Activated T-cell treated with anti-CD3 and anti-CD28 coated beads for 48 hours (primary cell): Measurements from ENCODE around the gene CCDC85A.

Source experiments
- DNase-seq: peaks from one replicate; pipeline ENCODE4 v3.0.0-alpha.2; 2020; ENCODE audit warnings: low read depth

The CCDC85A gene

DNA sequence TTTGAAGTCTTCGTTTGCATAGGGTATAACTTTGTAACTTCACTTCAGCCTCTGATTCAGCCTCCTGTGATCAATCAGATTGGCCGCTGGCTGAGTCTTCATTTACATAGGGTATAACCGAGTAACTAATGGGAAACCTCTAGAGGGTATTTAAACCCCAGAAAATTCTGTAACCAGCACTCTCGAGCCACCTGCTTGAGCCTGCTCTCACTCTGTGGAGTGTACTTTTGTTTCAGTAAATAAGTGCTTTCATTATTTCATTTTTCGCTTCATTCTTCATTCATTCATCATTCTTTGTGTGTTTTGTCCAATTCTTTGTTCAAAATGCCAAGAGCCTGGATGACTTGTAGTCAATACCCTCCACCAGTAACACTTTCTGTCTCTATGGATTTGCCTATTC, 56.4 kb downstream of the CCDC85A start:
- no peak for DNase-seq

DNA sequence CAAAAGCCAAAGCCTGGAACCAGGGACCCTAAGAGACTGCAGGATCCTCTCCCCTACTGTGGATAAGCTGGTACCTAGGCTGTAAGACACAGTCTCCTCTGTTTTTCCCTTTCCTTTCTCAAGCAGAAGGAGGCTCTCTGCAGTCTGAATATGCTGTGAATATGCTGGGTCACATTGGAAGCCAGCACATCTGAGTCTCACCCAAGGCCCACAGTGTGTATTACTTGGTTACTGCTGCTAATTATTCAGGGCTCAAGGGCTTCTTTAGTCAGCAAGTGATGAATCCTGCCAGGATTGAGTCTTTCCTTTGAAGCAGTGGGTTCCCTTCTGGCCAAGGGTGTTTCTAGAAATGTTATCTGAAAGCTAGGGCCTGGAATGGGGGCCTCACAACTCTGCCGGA, 60.7 kb downstream of the CCDC85A start:
- no peak for DNase-seq

DNA sequence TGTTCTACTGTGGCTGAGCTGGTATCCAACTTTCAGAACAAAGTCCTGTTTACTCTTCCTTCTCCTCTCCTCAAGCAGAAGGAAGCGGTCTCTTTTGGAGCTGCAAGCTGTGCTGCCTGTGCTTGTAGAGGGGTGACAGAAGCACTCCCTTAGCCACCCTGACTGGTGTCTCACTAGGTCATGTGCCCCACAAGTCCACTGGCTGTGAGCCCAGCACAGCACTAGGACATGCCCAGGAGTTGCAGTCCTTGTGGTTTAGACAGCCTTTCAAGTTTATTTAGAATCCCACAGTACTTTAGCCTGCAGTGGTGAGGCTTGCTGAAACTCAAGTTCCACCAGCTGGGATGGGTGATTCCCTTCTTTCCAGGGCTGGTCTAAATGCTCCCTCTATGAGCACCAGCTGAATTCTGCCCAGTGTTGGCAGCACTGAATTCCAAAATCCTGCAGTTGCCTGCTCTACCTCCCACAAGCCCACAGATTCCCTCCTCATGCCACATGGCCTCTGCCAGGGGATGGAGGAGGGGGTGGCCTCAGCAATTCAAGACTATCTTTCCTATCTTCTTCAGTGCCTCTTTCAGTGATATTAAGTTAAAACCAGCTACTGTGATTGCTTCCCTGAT, 61.2 kb downstream of the CCDC85A start:
- DNase-seq: no peak

DNA sequence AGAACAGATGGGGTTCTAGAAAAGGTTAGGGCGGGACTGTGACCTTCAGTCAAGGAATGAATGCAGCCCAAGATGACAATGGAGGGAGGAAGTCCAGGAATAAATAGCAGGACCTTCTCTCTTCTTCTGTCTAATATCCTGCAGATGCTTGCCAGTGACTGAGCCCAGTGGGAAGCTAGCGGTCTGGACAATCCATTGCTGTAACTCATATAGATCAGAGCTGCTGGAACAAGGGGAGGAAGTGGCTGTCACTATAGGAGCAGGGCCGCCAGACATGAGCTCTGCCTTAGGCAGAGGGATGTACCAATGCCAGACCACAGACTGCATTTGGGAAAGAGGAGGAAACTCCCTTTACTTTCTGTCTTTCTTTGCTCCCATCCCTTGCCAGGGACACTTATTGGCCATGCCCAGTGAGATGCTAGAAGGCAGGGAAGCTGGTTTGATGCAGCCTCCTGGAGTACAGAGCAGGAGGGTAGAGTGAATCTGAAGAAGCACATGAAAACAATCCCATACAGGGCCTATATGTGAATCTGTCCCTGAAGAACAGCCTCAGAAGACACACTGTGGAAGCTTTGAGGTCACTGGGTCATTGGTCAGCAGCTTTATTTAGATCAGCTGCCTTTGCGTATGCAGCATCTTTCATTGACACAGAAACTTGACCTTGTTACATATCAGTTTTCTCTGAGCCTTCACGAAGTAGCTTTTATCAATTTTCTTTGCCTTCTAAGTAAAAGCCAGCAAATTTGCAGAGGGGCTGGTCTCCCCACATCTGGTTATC, 65.4 kb downstream of the CCDC85A start:
- DNase-seq: no peak

DNA sequence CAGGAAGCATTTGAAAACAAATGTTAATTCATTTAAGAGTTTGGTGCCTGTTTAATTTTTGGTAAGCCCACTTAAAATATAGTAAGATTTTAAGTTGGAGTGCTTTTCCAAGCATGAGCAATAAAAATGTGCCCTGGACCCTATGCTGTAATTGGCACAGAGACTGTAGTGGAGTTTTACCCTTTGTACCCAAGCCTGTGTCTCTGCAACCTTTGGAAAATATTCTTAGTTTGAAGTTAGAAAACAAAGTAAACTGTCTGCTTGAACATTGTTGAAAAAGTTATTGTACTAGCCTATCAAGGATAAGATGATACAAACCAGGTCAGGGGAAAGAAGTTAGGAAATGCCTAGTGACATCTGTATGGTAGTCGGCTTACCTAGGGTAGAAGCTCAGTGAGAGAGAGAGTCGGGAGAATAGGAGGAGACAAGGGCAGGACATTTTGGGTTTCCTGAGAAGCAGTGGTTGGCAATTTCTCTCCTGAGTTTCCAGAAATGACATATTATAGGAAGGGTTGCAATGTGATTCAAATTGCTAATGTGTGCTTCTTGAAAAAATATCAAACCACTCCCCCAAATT, 66.5 kb downstream of the CCDC85A start:
- DNase-seq: no peak

DNA sequence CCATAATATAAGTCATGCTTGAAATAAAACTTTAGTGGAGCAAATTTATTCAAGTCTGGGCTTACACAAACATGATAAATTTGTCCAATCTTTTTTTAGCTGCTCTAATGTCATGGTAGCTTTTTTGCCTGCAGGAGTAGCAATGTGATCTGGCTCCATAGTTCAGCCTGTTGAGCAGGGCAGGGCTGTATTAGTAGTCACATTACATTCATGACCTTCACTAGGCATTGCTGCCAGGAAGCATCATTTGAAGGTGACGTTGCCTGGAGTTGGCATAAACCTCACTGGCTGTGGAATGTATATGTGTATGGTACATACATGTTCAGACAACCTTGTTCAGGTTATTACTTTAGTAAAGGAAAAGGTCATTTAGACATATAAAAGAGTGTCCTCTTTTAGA, 76.6 kb downstream of the CCDC85A start:
- DNase-seq: no peak

DNA sequence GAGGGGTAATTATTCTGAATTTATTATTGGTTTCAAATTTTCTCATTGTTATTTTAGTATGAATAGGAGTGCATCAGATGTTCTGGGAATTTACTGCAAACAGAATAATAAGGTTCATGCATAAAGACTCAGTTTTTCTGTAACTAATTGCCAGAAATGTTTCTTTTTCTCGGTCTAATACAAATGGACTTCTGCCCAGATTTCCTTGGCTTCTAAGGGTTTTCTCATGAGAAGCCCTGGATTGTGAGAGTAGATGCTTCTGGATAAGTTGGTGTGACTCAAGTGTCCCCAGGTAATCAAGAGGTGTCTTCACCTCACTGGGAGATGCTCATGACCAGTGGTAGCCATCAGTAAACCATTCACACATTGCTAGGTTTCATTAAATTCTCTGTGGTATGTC, 78.5 kb downstream of the CCDC85A start:
- no peak for DNase-seq

DNA sequence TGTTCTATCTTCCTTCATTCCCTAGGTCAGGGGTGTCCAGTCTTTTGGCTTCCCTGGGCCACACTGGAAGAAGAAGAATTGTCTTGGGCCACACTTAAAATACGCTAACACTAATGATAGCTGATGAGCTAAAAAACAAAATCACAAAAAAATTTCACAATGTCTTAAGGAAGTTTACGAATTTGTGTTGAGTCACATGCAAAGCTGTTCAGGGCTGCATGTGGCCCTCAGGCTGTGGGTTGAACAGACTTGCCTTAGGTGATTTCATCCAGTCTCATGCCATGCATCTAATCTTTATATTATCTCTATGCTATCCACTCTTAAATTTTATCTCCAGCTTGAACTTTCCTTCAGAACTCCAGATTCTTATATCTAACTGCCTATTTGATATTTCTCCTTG, 80.1 kb downstream of the CCDC85A start:
- DNase-seq: no peak

DNA sequence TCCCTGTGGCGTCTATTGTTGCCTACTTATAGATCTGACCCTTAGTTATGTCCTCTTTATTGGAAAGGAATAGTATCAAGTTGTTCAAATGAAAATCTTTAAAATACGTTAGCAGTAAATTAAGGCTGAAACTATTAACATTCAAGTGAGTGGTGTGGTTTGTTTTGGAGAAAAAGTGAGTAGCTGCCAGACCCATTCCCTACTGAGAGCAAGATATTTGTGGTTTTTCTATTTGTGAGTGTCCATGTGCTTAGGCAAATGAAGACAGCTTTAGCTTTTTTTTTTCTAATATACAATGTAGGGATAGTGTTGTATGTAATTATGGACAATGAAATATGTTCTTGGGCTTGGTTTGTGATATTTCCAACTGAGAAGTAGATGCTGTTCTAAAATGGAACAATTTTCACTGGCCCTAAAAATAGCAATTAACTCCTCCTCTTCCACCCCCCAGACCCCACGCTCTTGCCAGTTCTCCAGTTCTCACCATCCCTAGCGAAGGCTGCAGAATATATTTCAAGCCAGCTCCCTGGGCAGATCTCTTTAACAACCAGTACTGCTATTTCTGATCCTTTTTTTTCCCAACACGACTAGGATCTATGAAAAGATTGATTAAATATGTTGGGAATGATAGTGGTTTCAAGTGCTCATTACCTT, 83.1 kb downstream of the CCDC85A start:
- DNase-seq: no peak

DNA sequence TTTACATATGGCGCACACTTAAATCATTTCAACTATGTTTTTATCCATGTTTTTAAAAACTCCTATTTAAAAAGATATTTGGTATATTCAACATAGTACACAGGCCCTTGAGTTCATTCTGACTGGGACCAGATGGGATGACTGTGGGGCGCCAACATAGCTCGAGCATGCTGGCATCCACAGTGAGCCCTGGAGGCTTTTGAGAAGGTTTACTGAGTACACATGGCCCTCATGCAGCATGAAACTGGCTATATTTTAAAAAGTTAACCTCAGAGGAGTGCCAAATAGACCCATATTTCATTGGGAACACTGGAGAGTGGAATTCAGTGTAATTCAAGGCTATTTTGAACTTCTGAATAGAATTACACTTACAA, 83.6 kb downstream of the CCDC85A start:
- DNase-seq: no peak

DNA sequence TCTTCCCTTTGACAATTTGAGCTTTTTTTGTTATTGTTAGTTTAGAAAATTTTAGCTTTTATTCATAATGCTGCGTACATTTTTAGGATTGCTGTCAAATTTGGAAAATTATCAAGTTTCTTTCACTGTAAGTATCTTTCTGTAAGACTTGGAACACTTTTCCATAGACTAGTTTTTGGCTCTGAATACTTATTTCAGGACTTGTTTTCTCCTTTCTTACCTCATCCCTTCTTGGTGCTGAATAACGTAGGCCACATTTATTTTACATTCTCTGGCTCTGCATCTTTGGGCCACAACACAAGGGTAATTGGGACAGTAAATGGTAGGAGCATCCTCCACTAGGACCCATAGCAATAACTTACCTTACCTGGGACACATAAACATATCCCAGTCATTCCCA, 85.1 kb downstream of the CCDC85A start:
- no peak for DNase-seq

DNA sequence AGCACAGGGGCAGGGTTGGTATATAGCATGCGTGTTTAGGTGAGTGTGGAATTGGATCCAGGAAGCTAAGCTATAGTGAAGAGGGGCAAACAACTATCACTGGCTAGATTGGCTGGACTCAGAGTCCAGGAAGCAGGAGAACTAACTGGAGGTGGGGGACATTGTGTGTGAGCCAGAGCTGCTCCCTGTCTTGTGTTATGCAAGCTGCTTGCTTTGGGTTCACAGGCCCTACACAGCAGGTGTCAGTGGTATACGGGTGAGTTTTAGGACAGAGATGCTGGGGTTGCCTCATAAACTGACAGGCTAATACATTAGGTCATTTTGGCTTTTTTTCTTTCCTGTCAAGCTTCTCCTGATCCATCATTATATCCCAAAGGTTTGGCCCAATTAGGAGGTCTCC, 87.5 kb downstream of the CCDC85A start:
- DNase-seq: no peak

DNA sequence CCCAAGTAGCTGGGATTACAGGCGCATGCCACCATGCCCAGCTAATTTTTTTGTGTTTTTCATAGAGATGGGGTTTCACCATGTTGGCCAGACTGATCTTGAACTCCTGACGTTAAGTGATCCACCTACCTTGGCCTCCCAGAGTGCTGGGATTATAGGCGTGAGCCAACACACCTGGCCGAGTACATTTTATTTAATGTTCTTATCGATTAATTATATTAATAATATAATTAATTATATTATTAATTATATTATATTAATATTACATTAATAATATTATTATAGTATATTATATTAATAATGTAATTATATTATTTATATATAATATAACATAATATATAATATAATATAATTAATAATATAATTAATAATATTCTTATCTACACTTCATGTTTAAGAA, 101.4 kb downstream of the CCDC85A start:
- no peak for DNase-seq

DNA sequence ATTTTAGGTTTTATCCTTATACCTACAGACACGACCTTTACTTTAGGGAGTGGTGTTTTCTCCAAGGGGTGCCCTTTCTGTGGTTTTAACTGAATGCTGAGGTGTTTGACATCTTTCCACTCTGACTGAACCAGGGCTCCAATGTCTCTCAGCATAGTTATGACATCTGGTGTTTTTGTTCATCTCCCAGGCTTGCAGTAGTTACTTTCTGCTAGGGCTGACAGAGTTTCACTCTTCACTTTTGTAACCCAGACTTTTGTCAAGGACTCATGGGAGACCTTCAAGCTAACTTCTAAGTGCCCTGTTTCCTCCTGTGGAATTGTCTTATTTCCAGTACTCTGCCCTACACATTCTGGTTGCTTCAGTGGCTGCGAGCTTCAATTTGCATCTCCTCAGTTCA, 103.1 kb downstream of the CCDC85A start:
- no peak for DNase-seq

DNA sequence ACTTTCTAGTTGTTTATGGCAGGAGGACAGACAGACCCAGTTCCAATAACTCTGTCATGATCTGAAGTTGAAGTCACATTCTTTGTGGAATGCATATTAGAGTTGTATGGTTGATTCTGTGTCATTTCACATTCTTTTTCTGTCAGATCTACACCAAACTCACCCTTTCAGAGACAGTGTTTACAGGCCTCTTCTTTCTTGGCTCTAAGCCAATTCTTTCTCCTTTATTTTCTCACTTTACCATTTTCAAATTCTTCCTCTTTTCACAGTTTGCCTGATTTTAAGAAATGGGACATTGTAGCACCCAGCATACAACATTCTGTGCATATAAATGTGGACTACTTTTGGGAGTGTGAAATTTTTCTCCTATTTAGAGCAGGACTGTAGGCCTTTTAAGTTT, 103.7 kb downstream of the CCDC85A start:
- no peak for DNase-seq

DNA sequence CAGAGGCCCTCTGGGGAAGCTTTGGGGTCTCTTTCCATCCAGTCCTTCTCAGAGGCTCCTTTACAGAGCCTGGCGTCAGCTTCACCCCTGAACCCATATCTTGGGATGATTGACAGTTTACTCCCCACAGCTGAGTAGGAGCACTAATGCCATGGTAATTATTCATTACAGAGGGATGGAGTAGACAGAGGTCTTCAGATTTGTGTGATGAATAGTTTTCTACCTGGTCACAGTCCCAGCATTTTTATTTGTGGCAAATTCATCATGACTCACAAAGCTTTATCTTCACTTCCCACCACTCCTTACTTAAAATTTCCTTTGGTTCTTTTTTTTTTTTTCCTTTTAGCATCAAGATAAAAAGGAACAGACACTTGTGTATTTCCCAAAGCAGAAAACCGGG, 104.2 kb downstream of the CCDC85A start:
- DNase-seq: no peak

DNA sequence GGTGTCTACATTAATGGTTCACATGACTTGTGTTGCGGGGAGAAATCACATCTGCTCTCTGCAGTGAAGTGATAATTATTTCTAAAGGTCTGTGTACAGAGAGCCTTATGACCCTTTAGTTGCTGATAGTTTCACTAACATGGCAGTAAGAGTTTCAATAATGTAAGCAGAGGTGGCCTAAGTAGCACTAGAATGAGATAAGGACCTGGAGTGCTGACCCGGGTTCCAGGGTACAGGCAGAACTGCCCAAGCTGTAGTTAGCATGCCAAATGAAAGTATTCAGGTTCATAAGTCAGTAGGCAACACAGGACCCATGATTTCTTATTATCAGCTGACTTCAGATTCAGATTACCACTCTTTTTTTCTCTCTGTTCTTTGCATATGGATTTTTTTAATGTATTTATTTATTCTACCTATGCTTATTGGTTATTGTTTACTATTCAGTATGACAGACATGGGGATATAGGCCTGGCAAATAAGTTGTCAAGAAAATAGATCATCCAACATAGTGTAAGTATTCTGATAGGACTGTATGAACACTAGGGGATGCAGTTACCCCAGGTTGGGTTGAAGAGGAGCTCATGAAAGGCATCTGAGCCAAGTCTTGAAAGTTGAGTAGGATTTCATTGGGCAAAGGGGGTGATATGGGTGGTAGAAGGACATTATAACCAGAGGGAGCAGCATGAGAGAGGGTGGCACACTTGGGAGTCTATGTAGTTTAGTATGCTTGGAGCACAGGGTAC, 105.2 kb downstream of the CCDC85A start:
- DNase-seq: no peak

DNA sequence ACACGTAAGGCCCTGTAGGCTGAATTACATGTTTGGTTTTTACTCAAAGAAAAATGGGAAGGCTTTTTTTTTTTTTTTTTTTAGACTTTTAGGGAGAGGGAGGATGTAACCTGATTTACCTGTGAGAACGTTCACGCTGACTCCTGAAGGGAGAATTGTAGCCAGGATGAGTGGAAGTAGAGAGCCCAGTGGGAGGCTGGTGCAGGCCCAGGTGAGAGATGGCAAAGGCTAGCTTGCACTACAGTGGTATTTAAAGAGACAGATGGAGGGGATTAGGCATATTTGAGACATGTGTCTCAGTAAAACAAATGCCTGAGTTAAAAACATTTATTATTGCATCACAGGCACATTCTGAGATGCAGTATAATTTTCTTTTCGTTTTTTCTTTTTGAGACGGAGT, 107.9 kb downstream of the CCDC85A start:
- no peak for DNase-seq

DNA sequence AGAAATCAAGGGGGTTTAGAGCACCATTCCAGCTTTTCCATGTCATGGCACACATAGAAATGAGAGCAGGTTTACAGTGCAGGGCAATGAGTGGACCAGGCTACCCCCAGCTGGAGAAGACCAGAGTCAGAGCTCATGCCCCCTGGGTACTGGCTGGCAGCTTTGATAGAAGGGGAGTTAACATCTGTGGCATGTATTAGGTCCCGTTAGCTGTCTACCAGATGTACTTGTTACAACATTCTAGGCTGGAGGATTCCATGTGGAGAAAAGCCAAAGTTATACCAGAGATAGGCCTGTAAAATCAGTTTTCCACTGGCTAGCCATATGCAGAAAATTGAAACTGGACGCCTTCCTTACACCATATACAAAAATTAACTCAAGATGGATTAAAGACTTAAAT, 109.2 kb downstream of the CCDC85A start:
- DNase-seq: no peak

DNA sequence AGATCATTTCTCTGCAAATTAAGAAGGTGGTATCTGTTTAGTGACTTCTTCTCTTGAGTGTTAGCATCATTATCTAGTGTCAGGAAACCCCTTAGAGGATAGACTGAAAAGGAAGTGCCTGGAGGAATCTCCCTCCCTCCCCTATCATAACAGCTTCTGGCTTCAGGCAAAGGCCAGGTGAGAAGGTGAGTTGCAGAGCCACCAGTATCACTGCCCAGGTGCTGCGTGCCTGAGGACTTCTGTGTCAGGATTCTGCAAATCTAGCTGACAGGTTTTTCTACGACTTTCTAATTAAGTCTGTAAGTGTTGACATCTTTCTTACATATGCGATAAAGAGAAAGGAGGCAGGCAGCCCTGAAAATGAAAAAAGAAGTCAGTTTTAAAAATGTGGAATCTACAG, 111.9 kb downstream of the CCDC85A start:
- no peak for DNase-seq

DNA sequence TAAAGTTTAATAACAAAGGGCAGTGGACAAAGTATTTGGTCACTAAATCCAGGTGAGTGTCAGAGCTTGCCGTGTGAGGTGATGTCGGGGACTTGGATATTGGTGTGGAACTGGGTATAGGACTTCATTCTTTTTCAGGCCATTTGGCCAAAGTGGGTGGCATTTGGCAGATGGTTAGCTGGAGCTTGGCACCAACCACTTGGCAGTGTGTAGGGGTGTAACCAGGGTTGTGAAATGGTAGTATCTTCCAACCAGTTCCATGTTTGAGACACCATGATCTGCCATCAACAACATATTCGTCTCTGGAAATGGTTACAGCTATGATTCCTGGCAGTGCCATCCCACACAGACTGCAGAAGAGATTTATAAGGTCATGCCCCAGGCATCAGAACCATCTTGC, 113.9 kb downstream of the CCDC85A start:
- no peak for DNase-seq

DNA sequence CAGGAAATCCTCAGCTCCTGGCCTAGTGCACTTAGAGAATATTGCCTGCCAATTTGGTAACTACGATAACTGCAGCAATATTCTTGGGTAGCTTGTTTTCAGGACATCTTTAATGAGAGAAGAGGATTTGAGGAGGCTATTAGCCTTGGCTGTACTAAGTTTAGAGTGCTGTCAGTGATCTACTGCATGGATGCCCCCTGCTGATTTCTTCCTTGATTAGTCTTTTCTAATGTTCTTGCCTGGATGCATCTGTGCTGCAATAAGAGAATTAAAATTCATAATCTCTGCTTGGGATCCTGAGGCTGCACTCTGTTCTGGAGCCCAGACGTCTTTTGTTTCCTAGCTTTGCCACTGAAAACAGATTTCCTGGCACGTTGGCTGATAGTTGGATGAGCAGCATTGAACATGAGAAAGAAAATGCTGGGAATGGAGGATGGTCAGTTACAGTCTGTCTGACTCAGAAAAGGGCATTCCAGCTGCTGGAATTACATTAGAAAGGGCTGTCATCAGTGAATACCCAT, 115.4 kb downstream of the CCDC85A start:
- no peak for DNase-seq
